ENCODE results near the gene CNTNAP3.
"Not testable (repeated sequence)": the region's sequence is repeated elsewhere in the genome, so short reads cannot be mapped to it uniquely, and the experiment has no call there.

DNA sequence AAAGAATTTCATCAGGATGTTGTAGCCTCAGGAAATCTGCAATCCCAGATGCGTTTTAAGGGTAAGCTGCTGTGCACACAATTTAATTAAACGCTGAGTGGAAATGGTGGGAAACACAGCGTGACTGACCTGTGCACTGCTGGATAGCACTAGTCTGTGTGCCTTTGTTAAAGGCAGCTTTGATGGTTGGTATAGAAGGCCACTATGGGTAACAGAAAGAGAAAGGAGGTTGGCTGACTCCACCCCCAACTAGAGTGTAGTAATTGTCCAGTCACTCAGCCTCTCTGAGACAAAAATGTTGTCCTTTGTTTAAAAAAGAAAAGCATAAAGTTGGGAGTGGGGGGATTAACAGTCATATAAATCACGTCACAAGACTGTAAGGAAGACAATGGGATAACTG, 45.5 kb downstream of the CNTNAP3 start:
- TF ChIP-seq CBX2 (IDR thresholded peaks at IDR 0.05; ENCODE audit: borderline replicate concordance, low read depth); EP300 (IDR thresholded peaks at IDR 0.05); FOSB (CRISPR knock-in tag; IDR thresholded peaks at IDR 0.05); MAFK (IDR thresholded peaks at IDR 0.05; ENCODE audit: partially characterized antibody); EHMT2 (IDR thresholded peaks at IDR 0.05; ENCODE audit: low read depth); MAZ (IDR thresholded peaks at IDR 0.05; ENCODE audit: borderline replicate concordance, low read depth, low read length): not testable (repeated sequence)
- TF ChIP-seq, protein P1, sequence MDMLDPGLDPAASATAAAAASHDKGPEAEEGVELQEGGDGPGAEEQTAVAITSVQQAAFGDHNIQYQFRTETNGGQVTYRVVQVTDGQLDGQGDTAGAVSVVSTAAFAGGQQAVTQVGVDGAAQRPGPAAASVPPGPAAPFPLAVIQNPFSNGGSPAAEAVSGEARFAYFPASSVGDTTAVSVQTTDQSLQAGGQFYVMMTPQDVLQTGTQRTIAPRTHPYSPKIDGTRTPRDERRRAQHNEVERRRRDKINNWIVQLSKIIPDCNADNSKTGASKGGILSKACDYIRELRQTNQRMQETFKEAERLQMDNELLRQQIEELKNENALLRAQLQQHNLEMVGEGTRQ (IDR thresholded peaks at IDR 0.05) = not testable (repeated sequence)

Data from A549 (cell line).